GM18520 (cell line): ENCODE results near the gene CST9.
"Not testable (repeated sequence)": the region's sequence is repeated elsewhere in the genome, so short reads cannot be mapped to it uniquely, and the experiment has no call there.

Source experiments
- ATAC-seq: cut with Tn5 transposase; IDR thresholded peaks from one replicate; pipeline ENCODE4 v1.9.1; 2021; ENCODE audit not compliant: unreplicated experiment

Gene CST9

GRCh38 chr20:23637282-23638221, 31.8 kb upstream of the CST9 start, which contains the start of gene CST3:
Gene CST3, minus strand, starts transcription at chr20:23637955. Its CDS starts 93 bp downstream, at chr20:23637862.
- ATAC-seq, result no peak

- no peak for ATAC-seq
Measured at GRCh38 chr20:23636908-23637281, 31.2 kb upstream of the CST9 start.

- ATAC-seq, result no peak
Measured at GRCh38 chr20:23636182-23636907, 30.6 kb upstream of the CST9 start.

GRCh38 chr20:23635768-23636090, 30.0 kb upstream of the CST9 start:
- ATAC-seq, result not testable (repeated sequence)

GRCh38 chr20:23634985-23635767, 29.5 kb upstream of the CST9 start:
- no peak for ATAC-seq

GRCh38 chr20:23634044-23634801, 28.5 kb upstream of the CST9 start:
- ATAC-seq, result no peak

GRCh38 chr20:23632711-23633573, 27.2 kb upstream of the CST9 start:
- no peak for ATAC-seq

- ATAC-seq, result no peak
Measured at GRCh38 chr20:23631981-23632710, 26.4 kb upstream of the CST9 start.

- ATAC-seq, result no peak
Measured at GRCh38 chr20:23631226-23631822, 25.6 kb upstream of the CST9 start.

- ATAC-seq, result no peak
Measured at GRCh38 chr20:23630392-23630849, 24.7 kb upstream of the CST9 start.

GRCh38 chr20:23629542-23630391, 24.1 kb upstream of the CST9 start:
- no peak for ATAC-seq

GRCh38 chr20:23629017-23629541, 23.4 kb upstream of the CST9 start:
- no peak for ATAC-seq

GRCh38 chr20:23628402-23629016, 22.8 kb upstream of the CST9 start:
- ATAC-seq, result no peak

- no peak for ATAC-seq
Measured at GRCh38 chr20:23627501-23627900, 21.8 kb upstream of the CST9 start.

GRCh38 chr20:23626040-23626620, 20.4 kb upstream of the CST9 start:
- no peak for ATAC-seq

- peak; percentile 72 for ATAC-seq
Measured at GRCh38 chr20:23625236-23625964, 19.7 kb upstream of the CST9 start.
